ENCODE data around the gene SLC7A10. TPM values are rescaled to one million over a fixed set of nuclear protein-coding genes. Genes with fewer than 3 reads are reported as not detected.

The SLC7A10 gene
- total RNA-seq, 2 donors from 2014 or later = not detected

- Histone ChIP-seq H3K36me3 (no peaks in the 10 kb centered on the region), H3K27ac (no peak overlapping the region), H3K9me3 (no peaks in the 10 kb centered on the region), H3K9ac (ENCODE audit: low read depth in 2 of 2, low read length in 2 of 2) (no peak overlapping the region), H3K4me1 (no peaks in the 10 kb centered on the region), H3K4me3 (no peak overlapping the region), H3K27me3 (no peaks in the 10 kb centered on the region)
- TF ChIP-seq CTCF (IDR thresholded peaks at IDR 0.05) = no peak
- no peak for DNase-seq
- intact Hi-C loops (cut with DNase I) = no loop called here
Measured at GRCh38 chr19:33205110-33205509, 20.5 kb downstream of the SLC7A10 start.

- DNase-seq = no peak
- no peak for TF ChIP-seq CTCF (IDR thresholded peaks at IDR 0.05)
Measured at GRCh38 chr19:33204136-33204973, 21.3 kb downstream of the SLC7A10 start.

GRCh38 chr19:33203529-33203928, 22.1 kb downstream of the SLC7A10 start:
- no peaks in the 10 kb centered on the region for H3K4me1 ChIP-seq
- no peak overlapping the region for H3K27ac ChIP-seq
- no peak for TF ChIP-seq CTCF (IDR thresholded peaks at IDR 0.05)
- H3K9ac ChIP-seq (ENCODE audit: low read depth in 2 of 2, low read length in 2 of 2) = no peak overlapping the region
- no peaks in the 10 kb centered on the region for H3K27me3 ChIP-seq
- no peak overlapping the region for H3K4me3 ChIP-seq
- DNase-seq = no peak
- intact Hi-C loops (cut with DNase I) = no loop called here
- no peaks in the 10 kb centered on the region for H3K36me3 ChIP-seq
- H3K9me3 ChIP-seq = no peaks in the 10 kb centered on the region

More at GRCh38 chr19:33204136-33204973, 21.3 kb downstream of the SLC7A10 start:
- Histone ChIP-seq H3K27ac (no peak overlapping the region), H3K4me1 (no peaks in the 10 kb centered on the region), H3K9me3 (no peaks in the 10 kb centered on the region), H3K27me3 (no peaks in the 10 kb centered on the region), H3K36me3 (no peaks in the 10 kb centered on the region), H3K4me3 (no peak overlapping the region), H3K9ac (ENCODE audit: low read depth in 2 of 2, low read length in 2 of 2) (no peak overlapping the region)
- intact Hi-C loops (cut with DNase I) = no loop called here

- Histone ChIP-seq H3K9ac (ENCODE audit: low read depth in 2 of 2, low read length in 2 of 2) (no peak overlapping the region), H3K9me3 (no peaks in the 10 kb centered on the region), H3K4me3 (no peak overlapping the region), H3K27ac (no peak overlapping the region), H3K4me1 (no peaks in the 10 kb centered on the region), H3K27me3 (no peaks in the 10 kb centered on the region), H3K36me3 (no peaks in the 10 kb centered on the region)
- DNase-seq = no peak
- intact Hi-C loops (cut with DNase I) = no loop called here
- TF ChIP-seq CTCF (IDR thresholded peaks at IDR 0.05) = no peak
Measured at GRCh38 chr19:33202546-33203507, 22.8 kb downstream of the SLC7A10 start.

GRCh38 chr19:33201886-33202545, 23.6 kb downstream of the SLC7A10 start:
- intact Hi-C loops (cut with DNase I) = no loop called here
- no peak overlapping the region for H3K9ac ChIP-seq (ENCODE audit: low read depth in 2 of 2, low read length in 2 of 2)
- no peak for DNase-seq
- no peaks in the 10 kb centered on the region for H3K9me3 ChIP-seq
- no peak overlapping the region for H3K4me3 ChIP-seq
- no peaks in the 10 kb centered on the region for H3K4me1 ChIP-seq
- no peaks in the 10 kb centered on the region for H3K36me3 ChIP-seq
- no peaks in the 10 kb centered on the region for H3K27me3 ChIP-seq
- TF ChIP-seq CTCF (IDR thresholded peaks at IDR 0.05) = no peak
- H3K27ac ChIP-seq = no peak overlapping the region
